SK-N-MC (cell line): ENCODE results near the gene GTF2A2.

Experiments used
- EZH2 ChIP-seq: fragments of 200-600 bp; sonication (generic); IDR thresholded peaks from one replicate; pipeline ENCODE4 v1.6.1; 2017; ENCODE audit warnings: antibody characterized with exemption
- FOXP2 ChIP-seq: optimal IDR thresholded peaks from 2 replicates; pipeline ENCODE3; 2011; ENCODE audit warnings: mild to moderate bottlenecking, moderate library complexity; ENCODE audit not compliant: insufficient read depth; ENCODE audit errors: extremely low read length, control extremely low read depth
- POLR2AphosphoS5 ChIP-seq: IDR thresholded peaks from 2 replicates; pipeline ENCODE4 v1.6.1; 2012; ENCODE audit warnings: mild to moderate bottlenecking, low read depth, low read length, borderline replicate concordance

DNA sequence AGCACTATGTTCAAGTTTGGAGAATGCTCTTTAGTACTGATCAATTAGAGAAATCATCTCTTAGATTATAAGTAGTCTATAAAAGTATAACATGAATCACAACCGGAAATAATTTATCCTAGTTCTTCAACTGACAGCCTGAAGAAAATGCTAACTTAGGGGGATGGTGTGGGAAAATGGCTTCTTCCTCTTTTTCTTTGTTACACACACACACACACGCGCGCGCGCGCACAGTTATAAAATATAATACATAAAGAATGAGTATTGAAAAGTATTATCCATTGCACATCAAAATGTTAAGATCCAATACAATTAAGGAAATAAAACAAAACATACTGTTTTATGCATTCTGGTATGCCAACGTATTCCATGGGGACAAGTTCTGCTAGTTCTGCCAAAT lies 11.2 kb upstream of the GTF2A2 start:
- TF ChIP-seq EZH2 = no peak
- no peak for TF ChIP-seq POLR2AphosphoS5
- TF ChIP-seq FOXP2 = no peak
